Melanocyte of skin (primary cell): ENCODE measurements around the gene CACNA1F. TPM values are rescaled to one million over a fixed set of nuclear protein-coding genes. Genes with fewer than 3 reads are reported as not detected.

ENCODE experiments used
- total RNA-seq, 2 donors: library from RNA; depleted of rRNA; stranded (reverse); fragments of >200 nt; gene quantifications; 2 replicates each; pipeline ENCODE4 v1.2.3, GENCODE V29; 2012

Gene CACNA1F
- total RNA-seq, result under 1 TPM in 1 of 2 donors, not detected in 1; under 0.01 TPM

GRCh38 chrX:49233176-49233575, at the start of gene CACNA1F:
TSS of gene CACNA1F (minus strand) at chrX:49233340. CDS start at chrX:49233309, 31 bp downstream.

GRCh38 chrX:49269767-49270248, 36.7 kb upstream of the CACNA1F start, which contains the start of gene PPP1R3F:
TSS of gene PPP1R3F (plus strand) at chrX:49269793. CDS start at chrX:49269870, 77 bp downstream.

GRCh38 chrX:49264460-49264859, 31.3 kb upstream of the CACNA1F start, which contains the start of gene FOXP3:
TSS of gene FOXP3 (minus strand) at chrX:49264710. CDS start at chrX:49258505, 6,205 bp downstream.

GRCh38 chrX:49199906-49200771, 33.0 kb downstream of the CACNA1F start, which contains the start of gene SYP:
TSS of gene SYP (minus strand) at chrX:49200193. CDS start at chrX:49200186, 7 bp downstream.

GRCh38 chrX:49186125-49187027, 46.8 kb downstream of the CACNA1F start, which contains the start of gene PRICKLE3:
TSS of gene PRICKLE3 (minus strand) at chrX:49186373. CDS start at chrX:49186297, 76 bp downstream.

GRCh38 chrX:49171752-49172279, 61.3 kb downstream of the CACNA1F start, which contains the start of gene PLP2:
TSS of gene PLP2 (plus strand) at chrX:49171898. CDS start at chrX:49172001, 103 bp downstream.

GRCh38 chrX:49162620-49163019, 70.5 kb downstream of the CACNA1F start, which contains the start of gene MAGIX:
TSS of gene MAGIX (plus strand) at chrX:49162758. CDS start at chrX:49162890, 132 bp downstream.

Other genes with a start within 250 kb of the CACNA1F start
- gene GRIPAP1, start 231.1 kb downstream of the CACNA1F start, total RNA-seq, result 10 to 100 TPM; 13.4 to 16.3 TPM
- gene TFE3, start 190.0 kb downstream of the CACNA1F start, total RNA-seq, result 10 to 100 TPM; 24.1 to 25.3 TPM
- gene CCDC120, start 174.3 kb downstream of the CACNA1F start, total RNA-seq, result 1 to 10 TPM in 1 of 2 donors, under 1 TPM in 1; 0.69 to 1.3 TPM
- 1 to 10 TPM; 7.7 to 7.9 TPM for gene PRAF2, start 159.3 kb downstream of the CACNA1F start, total RNA-seq
- 10 to 100 TPM; 44.3 to 47.8 TPM for gene WDR45, start 153.5 kb downstream of the CACNA1F start, total RNA-seq
- gene GPKOW, start 109.6 kb downstream of the CACNA1F start, total RNA-seq, result 10 to 100 TPM; 12.7 to 16.0 TPM
- gene MAGIX, start 70.6 kb downstream of the CACNA1F start, total RNA-seq, result 1 to 10 TPM; 1.7 to 3.1 TPM
- gene PLP2, start 61.4 kb downstream of the CACNA1F start, total RNA-seq, result 10 to 100 TPM; 28.9 to 57.6 TPM
- gene PRICKLE3, start 47.0 kb downstream of the CACNA1F start, total RNA-seq, result 1 to 10 TPM; 5.0 to 9.6 TPM
- gene SYP, start 33.1 kb downstream of the CACNA1F start, total RNA-seq, result 1 to 10 TPM; 1.3 to 2.1 TPM
- 10 to 100 TPM; 16.0 to 18.6 TPM for gene CCDC22, start 2.1 kb upstream of the CACNA1F start, total RNA-seq
- under 1 TPM in 1 of 2 donors, not detected in 1; 0.34 TPM for gene FOXP3, start 31.4 kb upstream of the CACNA1F start, total RNA-seq
- gene PPP1R3F, start 36.5 kb upstream of the CACNA1F start, total RNA-seq, result 1 to 10 TPM; 6.9 to 7.3 TPM
- not detected for gene GAGE10, start 70.3 kb upstream of the CACNA1F start, total RNA-seq
- not detected for gene GAGE12J, start 88.7 kb upstream of the CACNA1F start, total RNA-seq
- not detected for gene GAGE13, start 98.2 kb upstream of the CACNA1F start, total RNA-seq